D721Med (cell line): Measurements from ENCODE around the gene ZBTB42.
"Not testable (repeated sequence)": the region's sequence is repeated elsewhere in the genome, so short reads cannot be mapped to it uniquely, and the experiment has no call there.

ENCODE experiments used
- DNase-seq: peaks from one replicate; pipeline ENCODE4 v3.0.0; 2011; ENCODE audit warnings: low spot score; ENCODE audit not compliant: insufficient read length
- FAIRE-seq: peaks from 2 replicates; lab custom pipeline; 2011; peaks lifted over from hg19 to GRCh38; lab: Jason Lieb, UNC
- TF ChIP-seq, protein P1 (sequence below): IDR thresholded peaks from 2 replicates; pipeline ENCODE4 v1.5.1; 2012; ENCODE audit warnings: mild to moderate bottlenecking, control low read depth; ENCODE audit not compliant: insufficient read depth; ENCODE audit errors: missing control alignments

Gene ZBTB42

DNA sequence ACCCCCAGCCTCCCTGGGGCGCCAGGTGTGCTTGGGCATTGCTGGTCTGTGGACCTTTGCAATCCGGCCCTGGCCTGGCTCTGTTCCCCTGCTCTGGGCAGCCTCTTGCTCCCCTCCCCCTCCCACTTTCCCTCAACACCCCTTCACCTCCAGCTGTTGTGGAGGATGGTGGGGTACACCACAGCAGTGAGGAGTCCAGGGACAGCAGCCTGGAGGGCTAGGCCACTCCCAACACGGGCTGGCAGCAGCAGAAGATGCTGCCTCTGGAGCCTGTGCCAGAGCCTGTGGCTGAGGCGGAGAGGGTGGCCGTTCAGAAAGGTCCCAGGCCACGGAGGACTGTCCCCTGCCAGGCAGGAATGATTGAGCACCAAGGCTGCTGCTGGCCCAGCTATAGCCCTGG, 7.6 kb downstream of the ZBTB42 start:
- no peak for DNase-seq
- TF ChIP-seq, protein P1, sequence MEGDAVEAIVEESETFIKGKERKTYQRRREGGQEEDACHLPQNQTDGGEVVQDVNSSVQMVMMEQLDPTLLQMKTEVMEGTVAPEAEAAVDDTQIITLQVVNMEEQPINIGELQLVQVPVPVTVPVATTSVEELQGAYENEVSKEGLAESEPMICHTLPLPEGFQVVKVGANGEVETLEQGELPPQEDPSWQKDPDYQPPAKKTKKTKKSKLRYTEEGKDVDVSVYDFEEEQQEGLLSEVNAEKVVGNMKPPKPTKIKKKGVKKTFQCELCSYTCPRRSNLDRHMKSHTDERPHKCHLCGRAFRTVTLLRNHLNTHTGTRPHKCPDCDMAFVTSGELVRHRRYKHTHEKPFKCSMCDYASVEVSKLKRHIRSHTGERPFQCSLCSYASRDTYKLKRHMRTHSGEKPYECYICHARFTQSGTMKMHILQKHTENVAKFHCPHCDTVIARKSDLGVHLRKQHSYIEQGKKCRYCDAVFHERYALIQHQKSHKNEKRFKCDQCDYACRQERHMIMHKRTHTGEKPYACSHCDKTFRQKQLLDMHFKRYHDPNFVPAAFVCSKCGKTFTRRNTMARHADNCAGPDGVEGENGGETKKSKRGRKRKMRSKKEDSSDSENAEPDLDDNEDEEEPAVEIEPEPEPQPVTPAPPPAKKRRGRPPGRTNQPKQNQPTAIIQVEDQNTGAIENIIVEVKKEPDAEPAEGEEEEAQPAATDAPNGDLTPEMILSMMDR = no peak
- FAIRE-seq = no peak

GRCh38 chr14:104810316-104810715, 9.4 kb downstream of the ZBTB42 start:
- TF ChIP-seq, protein P1 = no peak
- FAIRE-seq (no peak), DNase-seq (no peak)

DNA sequence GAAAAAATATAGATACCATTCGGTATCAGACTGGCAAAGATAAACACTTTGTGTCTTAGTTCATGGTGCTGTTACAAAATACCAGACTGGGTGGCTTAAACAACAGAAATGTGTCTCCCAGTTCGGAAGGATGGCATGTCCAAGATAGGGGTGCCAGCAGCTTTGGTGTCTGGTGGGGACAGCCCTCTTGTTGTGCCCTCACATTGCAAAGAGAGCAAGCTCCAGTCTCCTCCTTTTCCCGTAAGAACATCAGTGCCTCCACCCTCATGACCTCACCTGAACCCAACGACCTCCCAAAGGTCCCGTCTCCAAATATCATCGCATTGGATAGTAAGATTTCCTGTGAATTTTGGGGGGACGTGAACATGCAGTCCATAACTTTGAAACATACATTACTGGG, 12.4 kb downstream of the ZBTB42 start:
- no peak for FAIRE-seq

GRCh38 chr14:104814701-104815100, 13.8 kb downstream of the ZBTB42 start:
- DNase-seq, FAIRE-seq: not testable (repeated sequence)

More for the DNA sequence above, 12.4 kb downstream of the ZBTB42 start:
- TF ChIP-seq, protein P1 = no peak
- no peak for DNase-seq

DNA sequence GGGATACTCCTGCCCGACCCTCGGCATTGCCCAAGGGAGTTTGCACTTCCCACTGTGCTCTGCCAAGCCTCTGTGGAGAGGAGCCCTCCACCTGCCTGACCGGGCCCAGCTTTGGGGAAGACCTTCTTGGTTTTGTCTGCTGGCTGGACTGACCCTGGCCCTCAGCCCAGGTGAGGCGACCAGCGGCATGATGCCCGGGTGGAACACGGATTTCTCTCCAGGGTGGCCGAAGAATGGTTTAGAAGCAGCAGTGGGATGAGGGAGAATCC, 15.6 kb downstream of the ZBTB42 start:
- TF ChIP-seq, protein P1 = no peak
- FAIRE-seq (no peak), DNase-seq (no peak)

DNA sequence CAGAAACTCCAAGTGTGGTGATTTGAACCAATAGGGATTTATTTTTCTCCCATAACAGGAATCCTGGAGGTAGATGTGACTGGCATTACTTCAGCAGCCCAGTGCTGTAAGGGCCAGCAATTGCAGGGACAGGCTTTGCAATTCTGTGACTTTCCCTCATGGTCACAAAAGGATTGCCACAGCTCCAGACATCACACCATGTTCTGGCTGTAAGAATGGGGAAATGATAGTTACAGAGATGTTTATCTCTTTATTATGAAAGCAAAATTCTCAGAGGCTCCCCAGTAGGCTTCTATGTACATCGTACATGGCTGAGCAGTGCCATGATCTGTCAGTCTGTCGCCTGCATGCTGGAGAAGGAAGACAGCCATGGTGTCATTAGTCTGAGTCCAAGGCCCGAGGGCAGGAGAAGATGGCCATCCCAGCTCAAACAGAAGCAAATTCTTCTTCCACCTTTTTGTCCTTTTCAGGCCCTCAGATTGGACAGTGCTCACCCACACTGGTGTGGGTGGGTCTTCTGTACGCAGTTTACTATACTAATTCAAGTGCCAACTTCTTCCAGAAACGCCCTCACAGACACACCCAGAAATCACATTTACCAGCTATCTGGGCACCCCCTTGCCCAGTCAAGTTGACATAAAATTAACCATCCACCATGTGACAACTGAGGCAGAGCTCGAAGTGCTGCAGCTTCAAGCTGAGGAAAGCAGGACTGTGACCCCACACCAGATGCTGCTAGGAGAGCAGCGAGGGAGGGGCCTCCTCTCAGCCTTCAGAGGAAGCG, 17.2 kb downstream of the ZBTB42 start:
- TF ChIP-seq, protein P1 = no peak
- no peak for FAIRE-seq
- DNase-seq = no peak

GRCh38 chr14:104818714-104819161, 17.8 kb downstream of the ZBTB42 start:
- DNase-seq (no peak), FAIRE-seq (no peak)
- TF ChIP-seq, protein P1 = no peak
